A673 (cell line): ENCODE measurements around the gene AGMO.

Source experiments
- EZH2 ChIP-seq: fragments of 200-600 bp; sonication (generic); IDR thresholded peaks from 2 replicates; pipeline ENCODE4 v1.6.1; 2017; ENCODE audit warnings: borderline replicate concordance, low read depth, mild to moderate bottlenecking, mixed read lengths, antibody characterized with exemption, low read length; ENCODE audit not compliant: poor library complexity, severe bottlenecking
- TF ChIP-seq, protein P1 (sequence below): fragments of 300-800, 200-600 bp; sonication (generic); conservative IDR thresholded peaks from 2 replicates; pipeline ENCODE4 v1.5.1; 2017; ENCODE audit warnings: low read depth, mild to moderate bottlenecking, antibody characterized with exemption, low read length, moderate library complexity, mixed read lengths

DNA sequence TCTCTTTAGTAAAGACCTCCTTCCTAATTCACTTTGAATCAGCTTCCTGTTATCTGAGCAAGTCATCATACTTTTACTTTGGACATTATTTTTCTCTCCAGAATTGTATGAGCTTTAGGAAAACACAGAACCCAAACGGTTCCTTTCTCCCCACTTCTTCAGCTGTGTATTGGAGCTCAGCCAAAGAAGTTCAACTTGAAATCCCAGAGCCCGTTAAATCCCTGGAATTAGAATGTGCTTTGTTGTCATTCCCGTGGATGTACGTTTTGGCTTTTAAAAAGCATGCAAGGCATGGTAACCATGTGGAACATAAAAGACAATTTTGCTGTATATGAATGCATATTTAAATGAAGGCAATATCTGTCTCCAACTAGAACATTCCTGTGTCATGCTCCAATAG is 46.6 kb downstream of the AGMO start:
- TF ChIP-seq, protein P1, sequence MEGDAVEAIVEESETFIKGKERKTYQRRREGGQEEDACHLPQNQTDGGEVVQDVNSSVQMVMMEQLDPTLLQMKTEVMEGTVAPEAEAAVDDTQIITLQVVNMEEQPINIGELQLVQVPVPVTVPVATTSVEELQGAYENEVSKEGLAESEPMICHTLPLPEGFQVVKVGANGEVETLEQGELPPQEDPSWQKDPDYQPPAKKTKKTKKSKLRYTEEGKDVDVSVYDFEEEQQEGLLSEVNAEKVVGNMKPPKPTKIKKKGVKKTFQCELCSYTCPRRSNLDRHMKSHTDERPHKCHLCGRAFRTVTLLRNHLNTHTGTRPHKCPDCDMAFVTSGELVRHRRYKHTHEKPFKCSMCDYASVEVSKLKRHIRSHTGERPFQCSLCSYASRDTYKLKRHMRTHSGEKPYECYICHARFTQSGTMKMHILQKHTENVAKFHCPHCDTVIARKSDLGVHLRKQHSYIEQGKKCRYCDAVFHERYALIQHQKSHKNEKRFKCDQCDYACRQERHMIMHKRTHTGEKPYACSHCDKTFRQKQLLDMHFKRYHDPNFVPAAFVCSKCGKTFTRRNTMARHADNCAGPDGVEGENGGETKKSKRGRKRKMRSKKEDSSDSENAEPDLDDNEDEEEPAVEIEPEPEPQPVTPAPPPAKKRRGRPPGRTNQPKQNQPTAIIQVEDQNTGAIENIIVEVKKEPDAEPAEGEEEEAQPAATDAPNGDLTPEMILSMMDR = no peak
- TF ChIP-seq EZH2 = no peak
